GM21576 (cell line): Measurements from ENCODE around the gene GNE.
"Not testable (repeated sequence)": the region's sequence is repeated elsewhere in the genome, so short reads cannot be mapped to it uniquely, and the experiment has no call there.

Experiments
- ATAC-seq: cut with Tn5 transposase; IDR thresholded peaks from one replicate; pipeline ENCODE4 v1.9.1; 2021; ENCODE audit warnings: mild to moderate bottlenecking, moderate library complexity; ENCODE audit not compliant: unreplicated experiment

Gene GNE

DNA sequence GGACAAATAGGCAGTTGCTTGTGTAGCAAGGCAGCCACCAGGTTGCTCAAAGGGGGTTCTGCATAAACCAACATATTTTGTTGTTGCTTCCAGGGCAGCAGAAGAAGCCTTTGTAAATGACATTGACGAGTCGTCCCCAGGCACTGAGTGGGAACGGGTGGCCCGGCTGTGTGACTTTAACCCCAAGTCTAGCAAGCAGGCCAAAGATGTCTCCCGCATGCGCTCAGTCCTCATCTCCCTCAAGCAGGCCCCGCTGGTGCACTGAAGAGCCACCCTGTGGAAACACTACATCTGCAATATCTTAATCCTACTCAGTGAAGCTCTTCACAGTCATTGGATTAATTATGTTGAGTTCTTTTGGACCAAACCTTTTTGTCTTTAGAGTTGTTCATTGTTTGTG lies 46.7 kb downstream of the GNE start:
- no peak for ATAC-seq

DNA sequence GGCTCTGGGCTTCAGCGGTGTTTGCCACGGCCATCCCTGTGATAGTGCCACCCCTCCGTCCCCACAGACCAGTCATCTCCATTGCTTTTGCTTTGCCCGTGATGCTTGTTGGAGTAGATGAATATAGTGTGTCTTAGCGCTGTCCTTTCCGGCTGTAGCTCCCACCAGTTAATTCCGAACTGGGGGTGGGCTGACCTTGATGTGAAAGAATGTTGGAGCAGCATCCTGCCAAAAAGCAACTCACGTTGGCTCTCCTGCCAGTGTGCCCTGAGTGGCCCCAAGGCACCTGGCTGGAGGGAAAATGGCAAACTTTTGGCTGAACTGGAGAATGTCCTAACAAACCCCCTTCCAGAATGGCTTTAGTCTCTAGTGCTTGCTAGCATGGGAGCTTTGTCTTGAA lies 47.5 kb downstream of the GNE start:
- ATAC-seq = no peak

DNA sequence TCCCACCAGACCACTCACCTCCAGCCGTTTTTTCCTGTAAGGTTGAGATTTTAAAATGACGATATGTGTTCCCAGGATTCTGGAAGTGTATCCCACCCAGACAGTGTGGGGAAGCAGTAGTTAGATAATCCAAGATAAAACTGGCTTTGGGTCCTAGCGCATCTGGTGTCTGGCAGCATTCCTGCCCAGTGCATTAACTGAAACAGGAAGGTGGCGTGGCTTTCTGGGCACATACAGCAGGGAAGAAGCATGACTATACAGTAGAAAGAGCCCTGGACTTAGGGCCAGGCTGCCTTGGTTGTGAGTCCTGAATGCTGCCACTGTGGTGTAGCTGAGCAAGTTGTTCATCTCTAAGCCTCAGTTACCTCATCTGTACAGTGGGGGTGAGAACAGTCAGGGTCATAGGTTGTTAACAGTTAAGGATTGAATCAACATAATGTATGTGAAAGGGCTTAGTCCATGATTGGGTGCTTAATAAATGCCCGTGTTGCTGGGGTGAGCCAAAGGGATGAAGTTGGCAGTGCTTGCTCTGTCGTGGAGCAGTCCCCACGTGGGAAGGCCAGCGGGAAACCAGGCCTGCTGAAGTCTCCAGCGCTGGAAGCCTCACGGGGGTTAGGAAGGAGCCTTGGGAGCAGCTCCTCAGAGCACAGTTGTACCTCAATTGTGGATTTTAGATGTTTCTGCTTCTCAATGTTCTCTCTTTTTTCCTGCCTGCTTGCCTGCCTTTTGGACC lies 49.6 kb downstream of the GNE start:
- ATAC-seq = no peak

DNA sequence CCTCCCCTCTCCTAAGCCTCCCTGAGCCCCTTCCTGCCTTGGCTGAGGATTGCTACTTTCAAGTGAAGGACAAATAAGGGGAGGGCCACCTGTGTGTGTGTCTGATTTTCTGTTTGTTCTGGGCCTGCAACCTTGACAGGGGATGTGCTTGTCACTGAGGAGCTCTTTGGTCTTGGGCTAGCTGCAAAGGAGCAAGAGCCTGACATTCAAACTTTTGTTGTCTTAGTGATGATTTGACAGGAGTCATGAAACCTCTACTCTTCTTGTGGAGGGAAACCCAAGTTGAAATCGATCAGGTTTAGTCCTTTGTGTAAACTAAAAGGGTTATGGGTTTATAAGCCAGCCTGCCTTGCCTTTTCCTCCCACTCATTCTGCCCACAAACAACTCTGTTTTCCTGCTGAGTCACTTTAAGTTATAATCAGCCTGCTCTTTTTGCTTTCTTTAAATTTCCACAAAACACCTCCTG lies 50.7 kb downstream of the GNE start:
- no peak for ATAC-seq

DNA sequence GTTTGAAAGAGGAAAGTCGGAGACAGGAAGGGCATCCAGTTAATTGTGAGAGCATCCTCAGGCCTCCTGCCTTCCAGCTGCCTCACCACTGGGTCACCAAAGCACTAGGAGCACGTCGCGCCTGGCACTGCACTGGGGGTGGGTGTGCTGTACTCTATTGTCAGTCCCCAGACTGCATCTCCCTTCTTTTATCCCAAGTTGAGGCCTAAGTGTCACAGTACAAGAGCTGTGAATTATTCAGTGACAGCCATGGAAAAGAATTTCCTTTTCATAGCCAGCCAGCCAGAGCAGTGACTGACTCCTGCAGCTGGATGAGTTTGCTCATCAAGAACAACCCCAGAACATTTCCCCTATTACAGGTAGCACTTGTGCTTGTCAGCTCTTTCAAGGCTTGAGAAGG lies 51.2 kb downstream of the GNE start:
- ATAC-seq = no peak

DNA sequence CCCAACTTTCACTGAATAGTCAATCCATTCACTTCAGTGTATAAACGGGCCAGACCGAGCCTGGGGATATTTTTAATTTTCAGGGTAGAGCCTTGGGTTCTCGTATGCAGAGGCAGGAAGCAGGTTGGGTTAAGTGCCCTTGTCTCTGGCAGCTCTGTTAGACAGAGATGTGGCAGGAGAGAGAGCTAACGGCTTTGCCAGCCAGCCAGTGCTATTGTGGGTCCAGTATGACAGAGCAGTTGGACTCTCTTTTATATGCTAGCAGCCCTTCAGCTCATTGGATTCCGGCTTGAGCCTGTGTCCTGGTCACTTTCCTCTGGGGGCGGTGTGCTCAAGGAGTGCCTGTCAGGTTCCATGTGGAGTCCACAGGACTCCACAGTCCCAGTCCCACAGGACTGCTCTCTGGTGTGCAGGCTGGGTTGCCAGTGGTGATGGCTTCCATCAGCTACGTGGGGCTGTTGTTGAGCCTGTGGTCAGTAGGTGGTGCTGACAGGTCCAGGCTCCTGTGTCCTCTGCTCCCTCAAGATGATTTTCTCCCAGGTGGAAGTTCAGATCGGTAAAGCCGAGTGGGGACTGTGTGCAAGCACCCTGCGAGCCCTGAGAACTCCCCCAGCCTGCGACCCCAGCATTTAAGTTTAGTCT lies 53.2 kb downstream of the GNE start:
- ATAC-seq = no peak

DNA sequence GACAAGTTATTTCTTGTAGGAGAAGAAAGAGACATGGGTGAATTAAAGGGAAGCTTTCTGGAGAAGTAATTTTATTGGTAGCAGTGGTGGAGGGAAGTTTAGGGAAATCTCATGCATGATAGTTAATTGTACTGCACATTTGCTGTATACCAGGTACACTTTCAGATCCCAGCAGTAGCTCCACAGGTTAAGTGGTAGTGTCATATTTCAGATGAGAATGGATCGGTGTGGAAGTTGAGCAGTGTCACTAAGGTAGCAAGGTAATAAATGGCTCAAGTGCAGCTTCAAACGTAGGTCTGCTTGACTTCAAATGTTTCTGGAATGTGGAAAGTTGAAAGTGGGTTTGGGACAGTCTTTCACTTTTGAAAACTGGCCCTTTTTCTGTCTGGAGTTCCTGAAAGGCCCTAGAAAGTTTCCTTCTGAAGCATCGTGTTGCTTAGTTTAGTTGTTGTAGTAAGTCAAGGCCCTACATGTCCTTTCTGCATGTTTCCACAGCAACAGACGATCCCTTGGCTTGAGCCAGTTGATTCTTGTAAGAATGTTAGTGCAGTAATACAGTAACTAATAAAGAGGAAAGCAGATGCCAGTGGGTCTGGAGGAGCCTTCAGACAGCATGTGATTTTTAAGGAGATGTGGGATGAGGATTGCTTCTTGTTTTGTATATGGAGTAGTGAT lies 63.8 kb downstream of the GNE start:
- ATAC-seq = no peak

DNA sequence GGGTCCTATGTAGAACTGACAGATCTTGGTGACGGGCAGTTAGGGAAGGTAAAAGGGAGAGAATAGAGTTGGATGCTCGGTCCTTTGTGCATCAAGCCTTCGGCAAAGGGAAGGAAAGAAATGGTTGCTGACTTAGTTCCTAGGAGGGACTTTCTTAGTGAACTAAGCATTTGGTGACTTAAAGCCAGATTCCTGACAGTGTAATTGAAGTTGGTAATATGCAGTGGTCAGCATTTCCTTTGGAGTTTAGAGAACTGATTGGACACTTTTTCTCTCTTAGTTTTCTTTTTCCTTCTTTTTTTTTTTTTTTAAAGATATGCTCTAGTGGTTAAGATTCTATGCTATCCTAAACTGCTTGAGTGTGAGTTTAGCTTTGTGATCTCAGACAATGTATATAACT lies 65.2 kb downstream of the GNE start:
- no peak for ATAC-seq

DNA sequence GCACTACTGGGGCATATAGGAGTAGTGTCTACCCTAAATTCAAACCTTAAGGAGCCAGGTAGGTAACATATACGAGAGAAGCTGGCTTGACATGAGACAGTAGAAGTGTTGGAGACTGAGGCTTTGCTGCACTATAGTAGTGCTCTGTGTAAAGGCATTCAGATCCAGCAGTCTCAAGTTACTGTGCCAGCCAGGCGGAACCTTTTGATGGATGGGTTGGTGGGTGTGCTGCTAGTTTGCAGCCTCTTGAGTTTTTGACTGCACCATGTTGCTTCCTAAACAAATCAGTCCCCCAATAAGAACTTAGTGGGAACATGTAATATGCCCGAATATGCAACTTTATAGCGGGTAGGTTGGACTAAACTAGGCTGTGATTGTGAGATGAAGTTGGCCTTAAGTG lies 66.1 kb downstream of the GNE start:
- no peak for ATAC-seq

DNA sequence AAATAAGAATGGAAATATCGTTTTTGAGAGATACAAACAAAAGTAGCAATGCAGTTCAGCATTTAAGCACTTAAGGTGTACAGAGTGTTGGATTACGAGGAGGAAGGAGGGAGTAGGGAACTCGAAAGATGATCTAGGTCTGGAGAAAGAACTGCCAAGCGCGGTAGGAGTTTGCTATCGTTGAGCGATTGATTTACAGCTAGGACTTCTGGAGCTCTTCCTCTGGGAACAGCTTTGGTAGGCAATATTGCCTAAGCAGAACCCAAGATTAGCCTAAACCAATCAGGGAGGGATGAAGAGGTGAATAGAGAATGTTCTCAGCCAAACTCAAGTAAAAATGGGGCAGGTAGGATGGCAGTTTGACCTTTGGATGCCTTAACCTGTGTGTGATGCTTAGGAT lies 66.6 kb downstream of the GNE start:
- ATAC-seq = no peak

DNA sequence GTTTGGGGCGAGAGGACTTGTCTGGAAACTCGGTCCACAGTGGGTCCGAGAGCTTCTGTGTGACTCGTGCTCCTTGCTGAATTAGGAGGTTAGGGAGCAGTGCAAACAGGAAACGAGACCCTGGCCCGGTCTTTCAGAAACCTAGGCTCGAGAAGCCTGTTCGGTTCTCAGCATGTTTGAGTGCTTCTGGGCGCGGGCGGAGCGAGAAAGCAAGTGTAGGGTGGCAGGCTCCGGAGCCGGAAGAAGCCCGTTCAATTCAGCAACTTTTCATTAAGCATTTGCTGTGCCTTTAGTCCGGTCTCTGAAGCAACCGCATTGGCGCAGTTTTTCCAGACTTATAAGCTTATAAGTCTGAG lies 67.0 kb downstream of the GNE start:
- ATAC-seq = no peak

DNA sequence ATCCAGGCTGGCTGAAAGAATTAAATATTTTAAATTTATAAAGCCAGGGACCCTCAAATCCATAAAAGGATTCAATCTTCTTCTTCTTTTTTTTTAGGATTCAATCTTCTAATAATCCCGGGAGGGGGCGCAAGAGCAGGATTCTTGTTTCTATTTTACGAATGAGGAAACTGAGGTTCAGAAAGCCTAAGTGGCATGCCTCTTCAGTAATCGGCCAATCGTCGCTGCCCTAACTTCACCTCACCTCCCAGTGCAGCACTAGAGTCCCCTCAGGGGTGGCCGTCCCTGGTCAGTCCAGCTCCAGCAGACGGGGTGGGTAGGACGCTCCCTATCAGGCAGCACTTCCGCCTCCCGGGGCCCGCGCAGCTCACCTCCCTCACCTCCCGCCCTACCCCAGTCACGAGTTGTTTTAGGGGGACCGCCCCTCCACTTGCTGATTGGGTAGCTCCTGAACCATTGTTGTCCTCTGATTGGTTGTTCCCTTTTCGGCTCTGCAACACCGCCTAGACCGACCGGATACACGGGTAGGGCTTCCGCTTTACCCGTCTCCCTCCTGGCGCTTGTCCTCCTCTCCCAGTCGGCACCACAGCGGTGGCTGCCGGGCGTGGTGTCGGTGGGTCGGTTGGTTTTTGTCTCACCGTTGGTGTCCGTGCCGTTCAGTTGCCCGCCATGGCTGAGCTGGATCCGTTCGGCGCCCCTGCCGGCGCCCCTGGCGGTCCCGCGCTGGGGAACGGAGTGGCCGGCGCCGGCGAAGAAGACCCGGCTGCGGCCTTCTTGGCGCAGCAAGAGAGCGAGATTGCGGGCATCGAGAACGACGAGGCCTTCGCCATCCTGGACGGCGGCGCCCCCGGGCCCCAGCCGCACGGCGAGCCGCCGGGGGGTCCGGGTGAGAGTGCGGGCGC lies 67.6 kb downstream of the GNE start, which contains the start of gene CLTA:
CLTA (plus strand) TSS at position 534 of the 902 bp plus-strand sequence; CDS start at position 670, 136 bp downstream.
- peak; percentile 95 for ATAC-seq

DNA sequence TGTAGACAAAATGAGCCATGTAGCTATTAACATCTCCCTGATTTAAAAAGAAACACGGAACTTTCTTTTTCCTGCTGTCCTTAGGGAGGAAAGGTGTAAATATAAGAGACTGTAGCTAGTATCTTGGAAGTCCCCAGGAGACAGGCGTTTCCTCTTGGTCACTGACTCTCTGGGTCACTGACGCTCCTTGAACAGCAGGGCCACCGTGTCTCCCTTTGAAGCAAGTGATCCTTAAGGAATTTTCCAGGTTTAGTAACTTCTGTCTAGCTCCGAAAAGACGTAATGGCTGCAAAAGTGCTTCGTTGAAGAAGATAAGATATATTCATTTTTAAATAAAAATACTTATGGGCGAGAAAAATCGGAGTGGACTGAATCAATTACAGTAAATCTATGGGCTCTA lies 68.3 kb downstream of the GNE start:
- ATAC-seq = no peak

DNA sequence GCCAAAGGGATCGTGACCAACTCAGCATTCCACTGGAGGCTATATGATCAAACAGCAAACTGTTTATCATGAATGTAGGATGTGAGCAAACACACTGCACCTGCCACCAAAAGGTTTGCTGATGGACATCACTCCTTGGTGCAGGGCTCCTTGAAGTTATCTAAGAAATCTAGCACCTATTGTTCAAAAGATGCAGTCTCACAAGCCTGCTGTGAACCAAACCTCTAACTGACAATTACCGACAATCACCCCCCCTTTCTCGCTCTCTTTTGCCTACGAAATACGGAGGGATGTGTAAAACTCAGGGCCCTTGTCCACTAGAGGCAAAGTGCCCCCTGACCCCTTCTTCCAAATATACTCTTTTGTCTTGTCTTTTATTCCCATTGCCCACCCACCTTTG lies 70.0 kb downstream of the GNE start:
- no peak for ATAC-seq

DNA sequence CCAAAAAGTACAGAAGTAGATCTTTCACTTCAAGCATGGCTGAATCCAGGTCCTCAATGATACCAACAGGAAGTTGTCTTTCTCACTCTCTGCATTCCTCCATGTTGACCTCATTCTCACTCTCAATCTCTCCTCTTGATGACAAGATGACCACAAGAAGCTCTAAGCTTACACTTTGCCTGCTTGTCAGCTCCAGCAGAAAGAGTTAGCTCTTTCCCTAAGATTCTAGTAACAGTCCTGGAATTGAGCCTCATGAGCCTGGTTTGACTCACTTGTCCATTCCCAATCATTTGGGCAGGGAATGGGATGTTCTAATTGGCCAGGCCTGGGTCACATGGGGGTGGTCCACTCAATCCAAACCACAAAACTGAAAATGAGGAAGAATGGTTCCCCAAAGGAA lies 70.8 kb downstream of the GNE start:
- ATAC-seq = no peak

DNA sequence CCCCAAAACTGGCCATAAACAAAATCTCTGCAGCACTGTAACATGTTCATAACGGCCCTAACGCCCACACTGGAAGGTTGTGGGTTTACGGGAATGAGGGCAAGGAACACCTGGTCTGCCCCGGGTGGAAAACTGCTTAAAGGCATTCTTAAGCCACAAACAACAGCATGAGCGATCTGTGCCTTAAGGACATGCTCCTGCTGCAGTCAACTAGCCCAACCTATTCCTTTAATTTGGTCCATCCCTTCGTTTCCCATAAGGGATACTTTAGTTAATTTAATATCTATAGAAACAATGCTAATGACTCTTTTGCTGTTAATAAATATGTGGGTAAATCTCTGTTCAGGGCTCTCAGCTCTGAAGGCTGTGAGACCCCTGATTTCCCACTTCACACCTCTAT lies 78.0 kb downstream of the GNE start:
- not testable (repeated sequence) for ATAC-seq

DNA sequence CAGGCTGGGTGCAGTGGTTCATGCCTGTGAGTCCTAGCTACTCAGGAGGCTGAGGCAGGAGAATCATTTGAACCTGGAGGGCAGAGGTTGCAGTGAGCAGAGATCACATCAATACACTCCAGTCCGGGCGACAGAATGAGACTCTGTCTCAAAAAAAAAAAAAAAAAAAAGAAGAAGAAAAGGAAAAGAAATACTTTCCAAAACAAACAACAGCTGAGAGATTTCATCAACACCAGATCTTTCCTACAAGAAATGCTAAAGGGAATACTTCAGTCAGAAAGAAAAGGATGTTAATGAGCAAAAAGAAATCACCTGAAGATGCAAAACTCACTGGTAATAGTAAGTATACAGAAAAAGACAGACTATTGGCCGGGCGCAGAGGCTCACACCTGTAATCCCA lies 80.7 kb downstream of the GNE start:
- ATAC-seq = no peak

DNA sequence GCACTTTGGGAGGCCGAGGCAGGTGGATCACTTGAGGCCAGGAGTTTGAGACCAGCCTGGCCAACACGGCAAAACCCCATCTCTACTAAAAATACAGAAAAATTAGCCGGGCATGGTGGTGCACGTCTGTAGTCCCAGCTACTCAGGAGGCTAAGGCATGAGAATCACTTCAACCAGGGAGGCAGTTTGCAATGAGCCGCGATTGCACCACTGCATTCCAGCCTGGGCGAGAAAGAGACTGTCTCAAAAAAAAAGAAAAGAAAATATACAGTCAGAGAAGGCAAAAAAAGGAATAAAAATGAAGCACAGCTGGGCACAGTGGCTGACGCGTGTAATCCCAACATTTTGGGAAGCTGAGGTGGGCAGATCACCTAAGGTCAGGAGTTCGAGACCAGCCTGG lies 81.8 kb downstream of the GNE start:
- not testable (repeated sequence) for ATAC-seq

DNA sequence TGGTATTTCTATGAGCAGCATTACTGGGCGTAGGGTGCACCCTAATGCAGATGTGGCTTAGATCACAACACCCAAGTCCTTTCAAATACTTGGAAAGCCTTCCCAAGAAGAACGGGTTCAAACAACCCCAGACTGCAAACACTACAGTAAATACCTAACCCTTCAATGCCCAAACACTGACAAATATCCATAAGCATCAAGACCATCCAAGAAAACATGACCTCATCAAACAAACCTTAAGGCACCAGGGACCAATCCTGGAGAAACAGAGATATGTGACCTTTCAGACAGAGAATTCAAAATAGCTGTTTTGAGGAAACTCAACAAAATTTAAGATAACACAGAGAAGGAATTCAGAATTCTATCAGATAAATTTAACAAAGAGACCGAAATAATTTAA lies 83.0 kb downstream of the GNE start:
- ATAC-seq = not testable (repeated sequence)

DNA sequence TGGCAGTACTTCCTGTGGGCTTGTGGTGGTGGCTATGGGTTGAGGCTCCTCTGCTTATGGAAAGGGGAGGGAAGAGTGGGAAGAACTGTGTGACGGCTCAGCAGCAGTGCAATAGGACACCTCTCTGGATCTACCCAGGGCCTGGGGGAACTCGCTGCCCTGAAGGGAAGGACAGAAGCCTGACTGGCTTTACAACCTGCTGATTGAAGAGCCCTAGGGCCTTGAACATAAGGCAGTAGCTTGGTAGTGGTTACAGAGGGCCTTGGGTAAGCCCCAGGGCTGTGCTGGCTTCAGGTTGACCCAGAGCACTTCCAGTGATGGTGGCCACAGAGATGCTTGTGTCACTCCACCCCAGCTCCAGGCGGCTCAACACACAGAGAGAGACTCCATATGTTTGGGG lies 83.5 kb downstream of the GNE start:
- no peak for ATAC-seq

DNA sequence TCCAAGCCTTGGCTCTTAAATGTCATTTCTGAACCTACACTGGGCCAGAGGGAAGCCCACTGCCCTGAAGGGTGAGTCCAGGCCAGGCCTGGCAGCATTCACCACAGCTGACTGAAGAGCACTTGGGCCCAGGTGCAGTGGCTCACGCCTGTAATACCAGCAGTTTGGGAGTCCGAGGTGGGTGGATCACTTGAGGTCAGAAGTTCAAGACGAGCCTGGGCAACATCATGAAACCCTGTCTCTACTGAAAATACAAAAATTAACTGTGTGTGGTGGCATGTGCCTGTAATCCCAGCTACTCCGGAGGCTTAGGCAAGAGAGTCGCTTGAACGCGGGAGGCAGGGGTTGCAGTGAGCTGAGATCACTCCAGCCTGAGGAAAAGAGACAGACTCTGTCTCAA lies 84.0 kb downstream of the GNE start:
- no peak for ATAC-seq
